Measurements from ENCODE around the gene FEV.

- TF ChIP-seq CTCF (IDR thresholded peaks at IDR 0.05) (no peak), POLR2A (IDR thresholded peaks at IDR 0.05) (no peak)
Measured at GRCh38 chr2:219028141-219028540, 43.2 kb upstream of the FEV start.

All from esophagus squamous epithelium (tissue), 4 donors.